GM23248 (cell line): ENCODE results near the gene NIN. TPM values are rescaled to one million over a fixed set of nuclear protein-coding genes. Genes with fewer than 3 reads are reported as not detected.

Experiments used
- DNase-seq: peaks from one replicate; pipeline ENCODE4 v3.0.0-alpha.2; 2015
- H2AFZ ChIP-seq: fragments of 200-600 bp; sonication (generic); 2 replicates; pipeline ENCODE4 v1.6.1; 2016; ENCODE audit warnings: antibody characterized with exemption
- H3F3A ChIP-seq: fragments of 200-600 bp; sonication (generic); 2 replicates; pipeline ENCODE4 v1.6.1; 2016; ENCODE audit warnings: mild to moderate bottlenecking, antibody characterized with exemption, mixed run types; ENCODE audit not compliant: insufficient read depth
- H3K27ac ChIP-seq: fragments of 200-600 bp; sonication (generic); 2 replicates; pipeline ENCODE4 v1.5.1; 2016; ENCODE audit warnings: mild to moderate bottlenecking
- H3K27me3 ChIP-seq: fragments of 200-600 bp; sonication (generic); replicated peaks from 2 replicates; pipeline ENCODE4 v1.6.1; 2016; ENCODE audit warnings: mild to moderate bottlenecking; ENCODE audit not compliant: insufficient read depth
- H3K36me3 ChIP-seq: fragments of 200-600 bp; sonication (generic); 2 replicates; pipeline ENCODE4 v1.6.1; 2016; ENCODE audit warnings: low read depth, mild to moderate bottlenecking
- H3K4me1 ChIP-seq: fragments of 200-600 bp; sonication (generic); 2 replicates; pipeline ENCODE4 v1.6.1; 2016; ENCODE audit warnings: mild to moderate bottlenecking; ENCODE audit not compliant: insufficient read depth
- H3K4me2 ChIP-seq: fragments of 200-600 bp; sonication (generic); one replicate; pipeline ENCODE4 v1.6.1; 2016; ENCODE audit warnings: mild to moderate bottlenecking; ENCODE audit not compliant: unreplicated experiment
- H3K4me3 ChIP-seq: fragments of 200-600 bp; sonication (generic); 2 replicates; pipeline ENCODE4 v1.5.1; 2016; ENCODE audit warnings: mild to moderate bottlenecking
- H3K79me2 ChIP-seq: fragments of 200-600 bp; sonication (generic); 2 replicates; pipeline ENCODE4 v1.6.1; 2016; ENCODE audit warnings: mild to moderate bottlenecking; ENCODE audit not compliant: insufficient read depth
- H3K9ac ChIP-seq: fragments of 200-600 bp; sonication (generic); 2 replicates; pipeline ENCODE4 v1.6.1; 2016; ENCODE audit warnings: mild to moderate bottlenecking
- H3K9me2 ChIP-seq: fragments of 200-600 bp; sonication (generic); 2 replicates; pipeline ENCODE4 v1.6.1; 2016; ENCODE audit warnings: mixed run types, mild to moderate bottlenecking, moderate library complexity; ENCODE audit not compliant: insufficient read depth
- H3K9me3 ChIP-seq: fragments of 200-600 bp; sonication (generic); one replicate; pipeline ENCODE4 v1.6.1; 2017; ENCODE audit warnings: low read depth
- H4K20me1 ChIP-seq: fragments of 200-600 bp; sonication (generic); 2 replicates; pipeline ENCODE4 v1.6.0; 2016; ENCODE audit not compliant: insufficient read depth
- EZH2 ChIP-seq: fragments of 200-600 bp; sonication (generic); IDR thresholded peaks from 2 replicates; pipeline ENCODE4 v1.6.1; 2018; ENCODE audit warnings: antibody characterized with exemption, mild to moderate bottlenecking; ENCODE audit not compliant: insufficient read depth, poor library complexity, severe bottlenecking
- EZH2phosphoT487 ChIP-seq: fragments of 200-600 bp; sonication (generic); IDR thresholded peaks from 2 replicates; pipeline ENCODE4 v1.6.1; 2018; ENCODE audit warnings: antibody characterized with exemption, moderate library complexity, mild to moderate bottlenecking, low read depth; ENCODE audit not compliant: insufficient read depth
- WGBS, 2 experiments: methylation state at CpG; one replicate each; pipeline ENCODE4 v1.1.6; 2015 to 2017; ENCODE audit warnings: low lambda C conversion rate in 2 of 2, low coverage in 1 of 2; ENCODE audit errors: missing lambda C conversion rate in 2 of 2; 5-methylcytosine and 5-hydroxymethylcytosine counted together
- in situ Hi-C: fragments of 300-500 bp; cut with MboI; formaldehyde crosslinking; loops from 2 replicates; pipeline ENCODE4 v1.15.0; 2020
- polyA plus RNA-seq: library from polyadenylated mRNA; unstranded; fragments of >200 nt; fragmentation: Nextera tagmentation; extraction: Ambion mirVana; gene quantifications from 2 replicates; pipeline ENCODE4 v1.2.1, GENCODE V29; 2016
- total RNA-seq: library from RNA; depleted of rRNA; stranded (reverse); fragments of >200 nt; shearing (Covaris generic); gene quantifications from 2 replicates; pipeline ENCODE4 v1.2.3, GENCODE V29; 2014

Gene NIN
- total and polyA plus RNA-seq, 2 experiments from 2014 or later, result 17.0 to 33.3 TPM

DNA sequence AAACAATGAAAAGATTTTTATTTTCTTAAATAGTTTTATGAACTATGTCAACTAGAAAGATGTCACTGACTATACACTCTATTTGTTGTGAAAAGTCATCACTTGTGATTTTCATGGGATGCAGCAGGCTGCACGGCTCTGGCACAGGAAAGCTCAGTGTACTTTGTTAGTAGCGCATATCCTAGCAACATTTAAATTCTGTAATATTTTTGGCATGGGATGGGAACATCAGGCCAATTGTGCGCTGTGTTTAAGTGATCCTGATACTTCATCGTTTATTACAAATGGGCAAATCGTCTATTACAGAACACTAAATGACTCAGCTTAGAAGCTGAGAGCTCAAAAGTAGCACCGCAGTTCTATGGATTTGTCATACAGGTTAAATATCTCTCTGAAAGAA lies 102.1 kb downstream of the NIN start:
- Histone ChIP-seq H3K36me3 (peaks cover 28% of the 10 kb centered on the region), H2AFZ (no peak overlapping the region), H3K9ac (no peak overlapping the region), H3K4me3 (no peak overlapping the region), H3K79me2 (no peaks in the 10 kb centered on the region), H3K27ac (no peak overlapping the region), H3K9me3 (no peaks in the 10 kb centered on the region), H3F3A (peaks cover 28% of the 10 kb centered on the region), H4K20me1 (no peaks in the 10 kb centered on the region), H3K9me2 (no peaks in the 10 kb centered on the region), H3K4me1 (peaks cover 22% of the 10 kb centered on the region), H3K27me3 (no peaks in the 10 kb centered on the region), H3K4me2 (no peak overlapping the region)
- no peak for DNase-seq
- TF ChIP-seq EZH2, result no peak
- in situ Hi-C loops, result no loop called here
- WGBS, 2 experiments, result 75 to 78% methylated on average over 6 of the region's 6 CpGs

GRCh38 chr14:50726372-50727107 lies 104.4 kb downstream of the NIN start:
- WGBS, 2 experiments, result 1 to 2% methylated on average over 3 of the region's 3 CpGs
- peak; percentile 92 for DNase-seq
- Histone ChIP-seq H4K20me1 (no peaks in the 10 kb centered on the region), H2AFZ (no peak overlapping the region), H3K4me3 (no peak overlapping the region), H3K9me2 (no peaks in the 10 kb centered on the region), H3K4me1 (peaks cover 22% of the 10 kb centered on the region), H3K36me3 (peaks cover 48% of the 10 kb centered on the region), H3K79me2 (no peaks in the 10 kb centered on the region), H3K27ac (peak overlapping the region; percentile 51), H3F3A (peaks cover 28% of the 10 kb centered on the region), H3K27me3 (no peaks in the 10 kb centered on the region), H3K9ac (no peak overlapping the region), H3K4me2 (peak overlapping the region; percentile 38), H3K9me3 (no peaks in the 10 kb centered on the region)
- in situ Hi-C loops, result no loop called here
- TF ChIP-seq EZH2phosphoT487 (peak; percentile 81; the same call in 1 of the 2 replicates), EZH2 (no peak)

GRCh38 chr14:50725761-50726160 lies 105.2 kb downstream of the NIN start:
- no peaks in the 10 kb centered on the region for H3K79me2 ChIP-seq
- peaks cover 48% of the 10 kb centered on the region for H3K36me3 ChIP-seq
- WGBS, 2 experiments, result 72 to 73% methylated on average over 5 of the region's 5 CpGs
- H3K4me1 ChIP-seq, result peaks cover 22% of the 10 kb centered on the region
- peak overlapping the region; percentile 51 for H3K27ac ChIP-seq
- H3K27me3 ChIP-seq, result no peaks in the 10 kb centered on the region
- H3K9me3 ChIP-seq, result no peaks in the 10 kb centered on the region
- no peak for TF ChIP-seq EZH2
- no peak for TF ChIP-seq EZH2phosphoT487
- no peak overlapping the region for H3K4me3 ChIP-seq
- H3K4me2 ChIP-seq, result peak overlapping the region; percentile 38
- H3K9me2 ChIP-seq, result no peaks in the 10 kb centered on the region
- no peak for DNase-seq
- no peak overlapping the region for H2AFZ ChIP-seq
- H3K9ac ChIP-seq, result no peak overlapping the region
- H3F3A ChIP-seq, result peaks cover 28% of the 10 kb centered on the region
- in situ Hi-C loops, result no loop called here
- H4K20me1 ChIP-seq, result no peaks in the 10 kb centered on the region

- DNase-seq, result peak; percentile 6
- Histone ChIP-seq H2AFZ (no peak overlapping the region), H3K9ac (no peak overlapping the region), H3K4me3 (no peak overlapping the region), H3K27ac (no peak overlapping the region), H3K79me2 (no peaks in the 10 kb centered on the region), H3K9me2 (no peaks in the 10 kb centered on the region), H3K9me3 (no peaks in the 10 kb centered on the region), H3K4me1 (no peaks in the 10 kb centered on the region), H3K4me2 (no peak overlapping the region), H3K27me3 (no peaks in the 10 kb centered on the region), H3F3A (no peaks in the 10 kb centered on the region), H4K20me1 (no peaks in the 10 kb centered on the region), H3K36me3 (peaks cover 28% of the 10 kb centered on the region)
- TF ChIP-seq EZH2 (no peak), EZH2phosphoT487 (no peak)
- in situ Hi-C loops, result no loop called here
- WGBS, 2 experiments, result 57 to 59% methylated on average over 1 of the region's 1 CpG
Observed at GRCh38 chr14:50719911-50720759, 110.8 kb downstream of the NIN start.
